GM21367 (cell line): ENCODE measurements around the gene C14orf132.

Experiments used
- ATAC-seq: cut with Tn5 transposase; IDR thresholded peaks from one replicate; pipeline ENCODE4 v1.9.1; 2021; ENCODE audit not compliant: unreplicated experiment

Gene C14orf132

GRCh38 chr14:96096639-96097610 lies 57.8 kb downstream of the C14orf132 start:
- ATAC-seq = no peak

- ATAC-seq = no peak
Measured at GRCh38 chr14:96097752-96098151, 58.6 kb downstream of the C14orf132 start.

- ATAC-seq = no peak
Measured at GRCh38 chr14:96098309-96098998, 59.3 kb downstream of the C14orf132 start.

- ATAC-seq = no peak
Measured at GRCh38 chr14:96098999-96099335, 59.8 kb downstream of the C14orf132 start.

GRCh38 chr14:96100161-96101064 lies 61.3 kb downstream of the C14orf132 start:
- ATAC-seq = no peak

- no peak for ATAC-seq
Measured at GRCh38 chr14:96102081-96102856, 63.1 kb downstream of the C14orf132 start.

GRCh38 chr14:96103075-96103474 lies 63.9 kb downstream of the C14orf132 start:
- ATAC-seq = no peak

- ATAC-seq = no peak
Measured at GRCh38 chr14:96103560-96104460, 64.6 kb downstream of the C14orf132 start.

GRCh38 chr14:96104469-96105057 lies 65.4 kb downstream of the C14orf132 start:
- no peak for ATAC-seq

GRCh38 chr14:96105089-96105925 lies 66.1 kb downstream of the C14orf132 start:
- ATAC-seq = no peak

GRCh38 chr14:96105926-96106441 lies 66.8 kb downstream of the C14orf132 start:
- ATAC-seq = no peak

- no peak for ATAC-seq
Measured at GRCh38 chr14:96106891-96107290, 67.7 kb downstream of the C14orf132 start.

GRCh38 chr14:96108061-96108795 lies 69.1 kb downstream of the C14orf132 start:
- no peak for ATAC-seq

GRCh38 chr14:96108911-96109310 lies 69.7 kb downstream of the C14orf132 start:
- no peak for ATAC-seq

- no peak for ATAC-seq
Measured at GRCh38 chr14:96109596-96110355, 70.6 kb downstream of the C14orf132 start.

GRCh38 chr14:96112032-96112431 lies 72.9 kb downstream of the C14orf132 start:
- ATAC-seq = no peak
